GM21737 (cell line): Measurements from ENCODE around the gene FURIN.
"Not testable (repeated sequence)": the region's sequence is repeated elsewhere in the genome, so short reads cannot be mapped to it uniquely, and the experiment has no call there.

Source experiments
- ATAC-seq: cut with Tn5 transposase; IDR thresholded peaks from one replicate; pipeline ENCODE4 v1.9.1; 2021; ENCODE audit warnings: mild to moderate bottlenecking, moderate library complexity; ENCODE audit not compliant: unreplicated experiment

The FURIN gene

GRCh38 chr15:90901175-90902039, 33.0 kb downstream of the FURIN start:
- no peak for ATAC-seq

GRCh38 chr15:90902040-90902839, 33.9 kb downstream of the FURIN start:
- peak; percentile 61 for ATAC-seq

- ATAC-seq = peak; percentile 45
Observed at GRCh38 chr15:90902840-90903732, 34.7 kb downstream of the FURIN start, which contains the start of gene MAN2A2. Gene MAN2A2, plus strand, starts transcription at chr15:90903302. Its CDS starts 906 bp downstream, at chr15:90904208.

GRCh38 chr15:90903733-90904536, 35.5 kb downstream of the FURIN start:
- ATAC-seq = no peak

- no peak for ATAC-seq
Observed at GRCh38 chr15:90904746-90905145, 36.4 kb downstream of the FURIN start.

- ATAC-seq = no peak
Observed at GRCh38 chr15:90905306-90906180, 37.2 kb downstream of the FURIN start.

GRCh38 chr15:90906181-90906849, 37.9 kb downstream of the FURIN start:
- ATAC-seq = no peak

- no peak for ATAC-seq
Observed at GRCh38 chr15:90907051-90907660, 38.8 kb downstream of the FURIN start.

GRCh38 chr15:90907838-90908507, 39.6 kb downstream of the FURIN start:
- ATAC-seq = no peak

- ATAC-seq = not testable (repeated sequence)
Observed at GRCh38 chr15:90909449-90909848, 41.1 kb downstream of the FURIN start.

GRCh38 chr15:90909976-90910375, 41.6 kb downstream of the FURIN start:
- no peak for ATAC-seq

GRCh38 chr15:90910441-90911301, 42.3 kb downstream of the FURIN start:
- ATAC-seq = no peak

GRCh38 chr15:90911302-90911623, 42.9 kb downstream of the FURIN start:
- ATAC-seq = no peak

GRCh38 chr15:90911906-90912769, 43.8 kb downstream of the FURIN start:
- no peak for ATAC-seq

- no peak for ATAC-seq
Observed at GRCh38 chr15:90912770-90913075, 44.3 kb downstream of the FURIN start.

- no peak for ATAC-seq
Observed at GRCh38 chr15:90913398-90913944, 45.1 kb downstream of the FURIN start.
